B cell (primary cell): ENCODE measurements around the gene CCKAR.

Experiments used
- EZH2 ChIP-seq: IDR thresholded peaks from 2 replicates; pipeline ENCODE4 v1.6.1; 2012; ENCODE audit warnings: borderline replicate concordance, low read depth, mild to moderate bottlenecking, moderate library complexity, low read length; ENCODE audit not compliant: insufficient read depth, poor library complexity, severe bottlenecking
- TF ChIP-seq, protein P1 (sequence below): fragments of 200-600 bp; IDR thresholded peaks from one replicate; pipeline ENCODE4 v1.8.0; 2022; ENCODE audit warnings: antibody characterized with exemption, mild to moderate bottlenecking

DNA sequence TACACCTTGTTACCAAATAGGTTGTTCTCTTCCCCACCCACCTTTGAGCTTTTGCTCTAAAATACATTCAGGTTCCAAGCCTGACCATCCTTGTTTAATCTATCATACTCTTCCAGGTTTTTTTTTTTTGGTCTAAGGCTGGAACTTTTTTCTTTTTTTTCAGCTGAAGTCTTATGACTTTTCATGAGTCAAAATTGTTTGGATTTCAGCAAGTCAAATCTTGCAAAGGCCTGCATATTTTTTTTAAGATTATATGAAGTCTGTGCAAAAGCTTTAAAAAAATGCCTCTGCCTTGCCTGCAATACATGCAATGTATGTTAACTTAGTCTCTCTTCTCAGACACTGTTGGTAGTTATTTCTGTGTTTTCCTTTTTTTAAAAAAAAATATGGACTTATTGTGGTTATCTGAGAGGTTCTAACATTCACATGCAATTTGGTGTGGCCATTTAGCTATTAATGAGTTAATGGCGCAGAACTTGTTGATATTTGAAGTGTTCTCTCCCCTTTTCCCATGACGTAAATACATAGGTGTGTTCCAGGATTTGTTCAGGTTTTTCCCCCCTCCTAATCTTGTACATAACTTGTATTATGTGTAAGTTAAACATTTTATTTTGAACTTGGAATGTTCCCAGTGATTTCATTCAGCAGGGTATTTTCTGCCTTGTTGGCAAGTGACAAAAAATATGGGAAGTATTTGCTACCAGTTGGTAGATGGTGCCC is 58.7 kb downstream of the CCKAR start:
- no peak for TF ChIP-seq EZH2
- TF ChIP-seq, protein P1, sequence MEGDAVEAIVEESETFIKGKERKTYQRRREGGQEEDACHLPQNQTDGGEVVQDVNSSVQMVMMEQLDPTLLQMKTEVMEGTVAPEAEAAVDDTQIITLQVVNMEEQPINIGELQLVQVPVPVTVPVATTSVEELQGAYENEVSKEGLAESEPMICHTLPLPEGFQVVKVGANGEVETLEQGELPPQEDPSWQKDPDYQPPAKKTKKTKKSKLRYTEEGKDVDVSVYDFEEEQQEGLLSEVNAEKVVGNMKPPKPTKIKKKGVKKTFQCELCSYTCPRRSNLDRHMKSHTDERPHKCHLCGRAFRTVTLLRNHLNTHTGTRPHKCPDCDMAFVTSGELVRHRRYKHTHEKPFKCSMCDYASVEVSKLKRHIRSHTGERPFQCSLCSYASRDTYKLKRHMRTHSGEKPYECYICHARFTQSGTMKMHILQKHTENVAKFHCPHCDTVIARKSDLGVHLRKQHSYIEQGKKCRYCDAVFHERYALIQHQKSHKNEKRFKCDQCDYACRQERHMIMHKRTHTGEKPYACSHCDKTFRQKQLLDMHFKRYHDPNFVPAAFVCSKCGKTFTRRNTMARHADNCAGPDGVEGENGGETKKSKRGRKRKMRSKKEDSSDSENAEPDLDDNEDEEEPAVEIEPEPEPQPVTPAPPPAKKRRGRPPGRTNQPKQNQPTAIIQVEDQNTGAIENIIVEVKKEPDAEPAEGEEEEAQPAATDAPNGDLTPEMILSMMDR: no peak
